Measurements from ENCODE around the gene TOPBP1.

TOPBP1 gene

DNA sequence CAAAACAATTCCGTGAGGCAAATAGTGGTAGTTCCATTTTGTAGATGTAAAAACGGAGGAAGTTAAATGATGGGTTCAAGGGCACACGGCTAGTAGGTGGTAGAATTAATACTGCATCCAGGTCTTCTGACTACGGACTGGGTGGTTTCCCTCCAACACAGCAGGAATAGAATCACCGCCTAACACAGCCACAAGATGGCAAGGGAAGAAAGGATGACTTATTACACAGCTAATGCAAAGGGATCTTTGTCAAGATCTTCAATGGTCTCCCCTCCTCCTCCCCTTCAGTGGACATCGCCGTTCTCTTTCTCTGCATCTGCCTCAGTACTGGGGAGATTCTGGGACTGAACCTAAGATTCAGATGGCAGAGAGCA lies 524 bp upstream of the TOPBP1 start:
- DNase-seq (ENCODE audit: insufficient read length, low spot score) (no peak), FAIRE-seq (no peak)
- TF ChIP-seq, protein P1, sequence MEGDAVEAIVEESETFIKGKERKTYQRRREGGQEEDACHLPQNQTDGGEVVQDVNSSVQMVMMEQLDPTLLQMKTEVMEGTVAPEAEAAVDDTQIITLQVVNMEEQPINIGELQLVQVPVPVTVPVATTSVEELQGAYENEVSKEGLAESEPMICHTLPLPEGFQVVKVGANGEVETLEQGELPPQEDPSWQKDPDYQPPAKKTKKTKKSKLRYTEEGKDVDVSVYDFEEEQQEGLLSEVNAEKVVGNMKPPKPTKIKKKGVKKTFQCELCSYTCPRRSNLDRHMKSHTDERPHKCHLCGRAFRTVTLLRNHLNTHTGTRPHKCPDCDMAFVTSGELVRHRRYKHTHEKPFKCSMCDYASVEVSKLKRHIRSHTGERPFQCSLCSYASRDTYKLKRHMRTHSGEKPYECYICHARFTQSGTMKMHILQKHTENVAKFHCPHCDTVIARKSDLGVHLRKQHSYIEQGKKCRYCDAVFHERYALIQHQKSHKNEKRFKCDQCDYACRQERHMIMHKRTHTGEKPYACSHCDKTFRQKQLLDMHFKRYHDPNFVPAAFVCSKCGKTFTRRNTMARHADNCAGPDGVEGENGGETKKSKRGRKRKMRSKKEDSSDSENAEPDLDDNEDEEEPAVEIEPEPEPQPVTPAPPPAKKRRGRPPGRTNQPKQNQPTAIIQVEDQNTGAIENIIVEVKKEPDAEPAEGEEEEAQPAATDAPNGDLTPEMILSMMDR (IDR thresholded peaks at IDR 0.05; ENCODE audit: insufficient read depth, missing control alignments): no peak

DNA sequence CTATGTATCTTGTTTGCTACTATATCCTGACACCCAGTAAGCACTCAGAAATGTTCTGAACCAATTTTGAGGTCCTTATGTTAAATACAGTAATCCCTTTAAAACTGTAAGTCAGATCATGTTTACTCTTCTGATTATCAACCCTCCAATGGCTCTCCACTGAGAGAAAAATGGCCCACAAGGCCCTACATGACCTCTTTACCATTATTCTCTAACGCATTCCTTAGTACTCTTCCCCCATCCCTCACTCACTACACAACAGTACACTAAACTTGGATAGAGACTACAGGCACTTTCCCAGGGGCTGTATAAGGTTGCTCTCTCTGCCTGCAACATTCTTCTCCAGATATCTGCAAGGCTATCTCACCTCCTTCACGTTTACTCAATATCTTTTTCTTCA lies 1.9 kb downstream of the TOPBP1 start:
- DNase-seq (ENCODE audit: insufficient read length, low spot score) (no peak), FAIRE-seq (no peak)
- TF ChIP-seq, protein P1 (IDR thresholded peaks at IDR 0.05; ENCODE audit: insufficient read depth, missing control alignments): no peak

DNA sequence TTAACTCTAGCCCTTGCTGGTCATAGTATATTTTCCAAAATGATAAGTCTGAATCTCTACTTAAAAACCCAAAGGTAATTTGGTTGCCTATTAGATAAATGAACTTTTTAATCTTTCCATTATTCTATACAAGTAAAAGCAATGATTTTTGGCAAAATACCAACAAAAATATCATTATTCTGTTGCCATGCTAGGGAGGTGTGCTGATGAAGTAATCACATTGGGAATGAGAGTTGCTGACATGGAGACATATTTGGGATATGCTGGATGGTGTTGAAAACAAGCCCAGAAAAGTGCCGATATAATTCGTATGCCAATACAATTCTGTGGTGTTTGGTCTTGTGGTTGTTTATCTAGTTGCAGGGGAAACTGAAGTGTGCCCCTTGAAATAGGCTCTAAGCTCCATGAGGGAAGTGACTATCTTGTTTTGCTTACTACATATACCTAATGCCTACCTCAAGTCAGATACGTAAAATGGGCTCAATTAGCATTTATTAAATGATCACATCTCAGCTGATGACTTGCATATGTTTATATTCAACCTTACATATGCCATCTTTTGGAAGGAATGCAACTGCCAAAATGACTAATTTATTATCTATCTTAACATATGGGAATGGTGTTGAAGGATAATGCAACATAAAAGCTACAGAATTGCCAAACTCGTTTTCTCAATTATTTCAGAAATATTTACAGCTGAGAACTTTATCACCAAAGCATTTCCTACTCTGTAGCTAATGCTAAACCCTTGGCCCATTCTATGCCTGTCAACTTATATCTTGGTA lies 5.8 kb downstream of the TOPBP1 start:
- no peak for FAIRE-seq

DNA sequence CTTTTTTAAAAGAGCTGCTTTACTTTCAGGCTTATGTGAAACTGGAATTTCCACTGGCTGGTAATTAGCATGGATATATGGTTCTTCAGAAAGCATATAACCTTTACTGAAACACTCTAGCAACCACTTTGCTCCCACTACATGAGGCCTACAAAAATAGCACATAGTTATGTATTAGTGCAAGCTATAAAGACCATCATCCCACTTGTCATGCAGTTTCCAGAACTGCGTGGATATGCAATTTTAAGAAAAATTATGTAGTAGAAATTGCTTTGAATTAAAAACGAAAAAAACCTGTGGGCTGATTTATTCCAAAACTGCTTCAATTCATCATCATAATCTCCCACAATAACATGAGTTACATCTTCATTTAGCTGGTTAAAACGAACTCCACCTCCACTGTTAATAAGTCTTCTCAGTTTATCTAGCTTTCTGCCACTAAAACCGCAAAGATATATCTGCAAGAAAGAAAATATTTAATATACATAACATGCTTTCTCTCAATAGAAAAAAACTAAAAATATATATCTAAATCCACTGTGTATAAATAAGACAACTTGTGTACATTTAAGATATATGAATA lies 12.2 kb downstream of the TOPBP1 start:
- no peak for DNase-seq (ENCODE audit: insufficient read length, low spot score)
- TF ChIP-seq, protein P1 (IDR thresholded peaks at IDR 0.05; ENCODE audit: insufficient read depth, missing control alignments): no peak
- FAIRE-seq: no peak

More for the DNA sequence above, 5.8 kb downstream of the TOPBP1 start:
- no peak for DNase-seq (ENCODE audit: insufficient read length, low spot score)
- TF ChIP-seq, protein P1 (IDR thresholded peaks at IDR 0.05; ENCODE audit: insufficient read depth, missing control alignments): no peak

DNA sequence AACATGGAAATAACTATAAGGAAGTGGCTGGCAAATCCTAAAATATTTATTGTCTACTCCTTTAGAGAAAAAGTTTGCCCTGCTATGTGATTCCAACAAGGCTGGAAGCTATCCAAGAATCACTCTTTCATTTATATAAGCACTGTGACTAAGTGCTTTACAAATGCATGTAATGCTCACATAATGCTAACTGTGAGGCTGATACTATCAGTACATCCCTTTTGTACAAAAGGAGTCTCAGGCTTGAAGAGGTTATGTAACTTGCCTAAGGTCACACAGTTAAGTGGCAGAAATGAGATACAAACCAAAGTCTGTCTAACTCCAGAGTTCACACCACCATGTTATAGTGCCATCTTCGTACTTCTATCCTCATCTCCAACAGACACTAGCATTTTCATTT lies 17.0 kb downstream of the TOPBP1 start:
- DNase-seq (ENCODE audit: insufficient read length, low spot score): no peak
- no peak for FAIRE-seq
- TF ChIP-seq, protein P1 (IDR thresholded peaks at IDR 0.05; ENCODE audit: insufficient read depth, missing control alignments): no peak

DNA sequence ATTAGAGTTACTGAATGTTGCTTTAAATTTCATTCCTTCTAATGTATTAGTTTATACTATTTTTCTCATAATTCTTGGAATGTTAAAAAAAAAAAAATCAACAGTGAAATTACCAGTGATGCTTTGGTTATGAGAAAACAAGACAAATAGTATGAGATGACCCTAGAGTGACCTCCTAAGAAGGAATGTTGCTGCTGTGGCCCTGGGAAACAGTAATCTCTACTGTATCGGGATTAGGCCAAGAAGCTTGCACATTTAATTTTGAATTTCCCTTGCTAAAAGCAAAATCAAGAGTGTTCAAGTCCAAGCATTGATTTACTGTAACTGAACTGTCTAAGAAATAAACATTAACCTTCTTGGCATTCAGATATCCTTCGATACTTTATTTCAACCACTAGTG lies 18.1 kb downstream of the TOPBP1 start:
- DNase-seq (ENCODE audit: insufficient read length, low spot score): no peak
- TF ChIP-seq, protein P1 (IDR thresholded peaks at IDR 0.05; ENCODE audit: insufficient read depth, missing control alignments): no peak
- FAIRE-seq: no peak

DNA sequence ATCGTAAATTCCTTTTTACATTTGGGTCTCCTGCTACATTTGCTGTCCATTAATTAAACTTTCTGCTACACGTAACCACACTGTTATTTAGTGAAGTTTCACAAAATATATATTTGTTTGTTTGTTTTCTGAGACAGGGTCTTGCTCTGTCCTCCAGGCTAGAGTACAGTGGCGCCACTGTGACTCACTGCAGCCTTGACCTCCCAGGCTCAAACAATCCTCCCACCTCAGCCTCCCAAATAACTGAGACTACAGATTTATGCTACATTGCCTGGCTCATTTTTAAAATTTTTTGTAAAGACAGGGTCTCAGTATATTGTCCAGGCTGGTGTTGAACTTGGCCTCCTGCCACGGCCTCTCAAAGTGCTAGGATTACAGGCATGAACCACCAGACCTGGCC lies 20.5 kb downstream of the TOPBP1 start:
- TF ChIP-seq, protein P1 (IDR thresholded peaks at IDR 0.05; ENCODE audit: insufficient read depth, missing control alignments): no peak
- FAIRE-seq: no peak

More for the DNA sequence above, 20.5 kb downstream of the TOPBP1 start:
- no peak for DNase-seq (ENCODE audit: insufficient read length, low spot score)
